GM18511 (cell line): Measurements from ENCODE around the gene FLYWCH1.

Source experiments
- ATAC-seq: cut with Tn5 transposase; IDR thresholded peaks from one replicate; pipeline ENCODE4 v1.9.1; 2021; ENCODE audit warnings: mild to moderate bottlenecking, moderate library complexity; ENCODE audit not compliant: unreplicated experiment

FLYWCH1 gene

GRCh38 chr16:2980227-2981176 lies 68.8 kb downstream of the FLYWCH1 start, which contains the start of gene PKMYT1:
Gene PKMYT1 (minus strand): TSS chr16:2980446. CDS start chr16:2979657, 789 bp downstream.
- ATAC-seq = no peak

DNA sequence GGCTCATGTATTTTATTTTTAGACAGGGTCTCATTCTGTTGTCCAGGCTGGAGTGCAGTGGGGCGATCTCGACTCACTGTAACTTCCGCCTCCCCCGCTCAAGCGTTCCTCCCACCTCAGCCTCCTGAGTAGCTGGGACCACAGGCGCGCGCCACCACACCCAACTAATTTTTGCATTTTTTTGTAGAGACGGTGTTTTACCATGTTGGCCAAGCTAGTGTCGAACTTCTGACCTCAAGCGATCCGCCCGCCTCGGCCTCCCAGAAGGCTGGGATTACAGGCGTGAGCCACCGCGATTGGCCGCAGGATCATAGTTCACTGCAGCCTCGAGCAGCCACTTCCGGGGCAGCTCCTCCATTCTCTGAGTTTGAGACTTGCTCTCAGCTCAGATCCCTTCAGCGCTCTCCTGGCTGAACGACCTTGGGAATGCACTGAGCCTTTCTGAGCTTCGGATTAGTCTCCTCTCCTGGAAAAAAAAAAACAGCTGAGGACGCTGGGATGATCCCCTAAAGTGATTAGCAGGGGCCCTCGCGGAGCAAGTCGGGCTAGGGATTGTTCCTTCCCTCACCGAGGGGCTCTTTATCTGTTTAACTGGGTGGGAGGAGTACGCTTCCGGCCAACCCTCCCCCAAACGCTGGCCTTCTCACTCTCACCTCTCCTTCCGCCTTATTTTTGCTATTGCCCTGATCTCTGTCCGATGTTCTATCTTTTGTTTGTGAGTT lies 69.6 kb downstream of the FLYWCH1 start:
- no peak for ATAC-seq

GRCh38 chr16:2981899-2982250 lies 70.1 kb downstream of the FLYWCH1 start:
- no peak for ATAC-seq

DNA sequence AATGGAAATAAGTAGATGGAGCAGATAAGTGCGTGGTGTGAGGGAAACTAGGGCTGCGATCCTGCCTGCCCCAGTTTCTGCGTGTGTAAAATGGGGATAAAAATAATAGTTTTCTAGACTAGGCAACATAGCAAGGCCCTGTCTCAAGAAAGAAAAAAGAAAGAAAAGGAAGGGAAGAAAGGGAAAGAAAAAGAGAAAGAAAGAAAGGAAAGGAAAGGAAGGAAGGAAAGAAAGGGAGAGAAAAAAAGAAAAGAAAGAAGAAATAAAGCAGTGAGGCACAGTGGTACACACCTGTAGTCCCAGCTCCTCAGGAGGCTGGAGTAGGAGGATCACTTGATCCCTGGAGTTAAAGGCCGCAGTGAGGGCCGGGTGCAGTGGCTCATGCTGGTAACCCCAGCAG lies 70.7 kb downstream of the FLYWCH1 start:
- ATAC-seq = no peak

GRCh38 chr16:2983706-2984136 lies 72.0 kb downstream of the FLYWCH1 start:
- no peak for ATAC-seq

- ATAC-seq = no peak
Observed at GRCh38 chr16:2985462-2985861, 73.7 kb downstream of the FLYWCH1 start.

GRCh38 chr16:2985893-2986355 lies 74.2 kb downstream of the FLYWCH1 start:
- ATAC-seq = no peak

- no peak for ATAC-seq
Observed at GRCh38 chr16:2986623-2987188, 75.0 kb downstream of the FLYWCH1 start.

GRCh38 chr16:2987286-2987685 lies 75.6 kb downstream of the FLYWCH1 start:
- no peak for ATAC-seq

GRCh38 chr16:2987833-2988232 lies 76.1 kb downstream of the FLYWCH1 start:
- ATAC-seq = no peak

- ATAC-seq = no peak
Observed at GRCh38 chr16:2988590-2989099, 76.9 kb downstream of the FLYWCH1 start.

DNA sequence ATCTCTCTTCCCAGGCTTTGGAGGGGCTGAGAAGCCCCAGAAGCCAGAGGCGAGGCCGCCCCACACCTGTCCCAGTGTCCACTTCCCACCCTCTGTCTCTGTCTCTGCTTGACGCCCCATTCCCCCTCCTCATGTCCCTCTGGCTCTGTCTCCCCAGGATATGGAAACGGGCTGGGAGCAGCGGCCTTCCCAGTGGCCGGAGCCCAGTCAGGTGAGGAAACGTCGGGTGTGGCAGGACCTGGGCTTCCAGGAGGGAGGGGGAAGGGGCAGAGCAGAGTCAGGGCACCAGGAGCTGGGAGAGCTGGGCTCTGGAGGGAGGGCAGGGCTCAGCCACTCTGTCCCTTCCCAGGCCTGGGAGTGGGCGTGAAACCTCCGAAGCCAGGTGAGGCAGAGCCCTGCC lies 79.2 kb downstream of the FLYWCH1 start:
- ATAC-seq = no peak

GRCh38 chr16:2991566-2992261 lies 80.0 kb downstream of the FLYWCH1 start:
- ATAC-seq = no peak

GRCh38 chr16:2992383-2993081 lies 80.8 kb downstream of the FLYWCH1 start:
- ATAC-seq = no peak

- ATAC-seq = no peak
Observed at GRCh38 chr16:2996298-2996697, 84.6 kb downstream of the FLYWCH1 start.

DNA sequence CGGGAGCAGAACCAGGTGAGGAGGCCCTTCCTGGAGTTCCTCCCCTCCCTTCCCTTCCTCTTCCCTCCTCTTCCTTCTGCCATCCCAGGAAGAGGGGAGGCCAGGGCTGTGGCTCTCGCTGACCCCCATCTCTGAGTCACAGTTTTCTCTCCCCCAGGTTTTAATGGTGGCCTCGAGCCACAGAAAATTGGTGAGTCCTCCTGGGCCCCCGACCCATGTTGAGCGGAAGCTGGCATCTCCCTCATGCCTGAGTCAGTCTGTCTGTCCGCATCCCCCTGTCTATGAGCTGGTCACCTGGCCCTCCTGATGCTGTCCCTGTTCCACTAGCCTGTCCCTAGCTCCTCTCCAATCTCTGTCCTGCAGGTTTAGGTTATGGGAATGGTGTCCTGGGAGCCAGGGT lies 88.2 kb downstream of the FLYWCH1 start:
- no peak for ATAC-seq

- no peak for ATAC-seq
Observed at GRCh38 chr16:3000540-3000939, 88.8 kb downstream of the FLYWCH1 start.
